Measurements from ENCODE around the gene KDM5B.

KDM5B gene

DNA sequence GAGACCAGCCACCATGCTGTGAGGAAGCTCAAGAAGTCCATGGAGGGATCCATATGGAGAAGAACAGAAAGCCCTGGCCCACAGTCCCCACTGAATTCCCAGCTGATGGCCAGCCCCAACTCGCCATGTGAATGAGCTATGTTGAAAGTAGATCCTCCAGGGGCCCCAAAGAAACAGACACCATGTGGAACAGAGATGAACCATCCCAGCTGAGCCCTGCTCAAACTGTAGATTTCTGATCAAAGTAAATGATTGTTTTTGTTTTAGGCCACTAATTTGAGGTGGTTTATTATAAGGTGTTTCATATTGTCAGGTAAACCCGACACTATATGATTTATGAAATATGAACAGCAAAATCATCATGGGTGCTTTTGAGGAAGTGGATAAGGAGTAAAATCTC lies 130.8 kb downstream of the KDM5B start:
- CTCF ChIA-PET, result interaction anchor here (0.6 to 0.7 kb wide), 2 partner anchors 10 to 768 kb away, joined by 3 read pairs; no protein-coding TSS in a partner anchor
- POLR2A ChIA-PET (ENCODE audit: low non-redundant PET), result no interaction called here
- TF ChIP-seq CTCF (conservative IDR thresholded peaks at IDR 0.05; ENCODE audit: low read depth), result no peak
- H3K27ac ChIP-seq, result no peak overlapping the region
- DNase-seq (ENCODE audit: low spot score), result no peak
